HCT116 (cell line): Measurements from ENCODE around the gene FGG. TPM values are rescaled to one million over a fixed set of nuclear protein-coding genes. Genes with fewer than 3 reads are reported as not detected.

Experiments used
- ATAC-seq: fragments of 200-7000 bp; cut with Tn5 transposase; 2 replicates; pipeline ENCODE4 v1.9.1; 2020; ENCODE audit warnings: mild to moderate bottlenecking, moderate library complexity
- BruUV-seq: library from RNA; stranded (reverse); fragments of 400-500 nt; replicated peaks from 2 replicates; lab custom pipeline; 2021; lab: Mats Ljungman, UMichigan
- CTCF ChIA-PET: fragments of 300-600 bp; sonication (Branson Sonifier 250); formaldehyde crosslinking; loops from one replicate; lab custom pipeline; 2021; ENCODE audit warnings: antibody characterized with exemption; lab: Charles Lee
- POLR2A ChIA-PET: fragments of 300-600, 350-600 bp; sonication (Branson Sonifier 250); formaldehyde crosslinking; loops from one replicate; lab custom pipeline; 2021; ENCODE audit warnings: antibody characterized with exemption; lab: Charles Lee
- RAD21 ChIA-PET, 2 experiments: fragments of 300-600 bp; sonication (Branson Sonifier 250); formaldehyde crosslinking; loops; one replicate each; lab custom pipeline; 2023; ENCODE audit warnings: low total read pairs in 2 of 2; ENCODE audit not compliant: uncharacterized antibody in 2 of 2, unreplicated experiment in 2 of 2, low non-redundant PET in 1 of 2; lab: Charles Lee
- DNase-seq: peaks from one replicate; pipeline ENCODE4 v3.0.0-alpha.2; 2010; ENCODE audit warnings: low read depth, low spot score
- H2AFZ ChIP-seq: fragments of 200-600 bp; shearing (Covaris generic), sonication (generic); 2 replicates; pipeline ENCODE4 v1.6.1; 2017; ENCODE audit warnings: low read depth, mixed run types, mixed read lengths, antibody characterized with exemption, low read length; ENCODE audit not compliant: poor library complexity, severe bottlenecking
- H3K27ac ChIP-seq: 2 replicates; pipeline ENCODE4 v1.5.1; 2012; ENCODE audit warnings: low read depth, low read length
- H3K27me3 ChIP-seq: fragments of 200-600 bp; sonication (generic); 2 replicates; pipeline ENCODE4 v1.6.1; 2016; ENCODE audit warnings: mixed run types, low read length, mixed read lengths; ENCODE audit not compliant: insufficient read depth
- H3K36me3 ChIP-seq, 2 experiments: fragments of 200-500 bp in 1 of 2; fragments of 200-600 bp in 1 of 2; sonication (Bioruptor generic) in 1 of 2; sonication (generic) in 1 of 2; 2 replicates each; pipeline versions ENCODE4 v1.5.1 to v1.6.1; 2014 to 2016; ENCODE audit warnings: low read length in 2 of 2, inconsistent platforms in 1 of 2, mixed read lengths in 1 of 2, mixed run types in 1 of 2; ENCODE audit not compliant: insufficient read depth in 2 of 2, control insufficient read depth in 1 of 2
- H3K4me1 ChIP-seq, 2 experiments: fragments of 200-600 bp in 1 of 2; sonication (generic) in 1 of 2; 2 replicates each; pipeline versions ENCODE4 v1.5.1 to v1.6.1; 2012 to 2017; ENCODE audit warnings: low read length in 2 of 2, inconsistent platforms in 1 of 2, mild to moderate bottlenecking in 1 of 2, mixed read lengths in 1 of 2, mixed run types in 1 of 2, moderate library complexity in 1 of 2; ENCODE audit not compliant: insufficient read depth in 2 of 2, control insufficient read depth in 1 of 2
- H3K4me2 ChIP-seq: fragments of 200-600 bp; sonication (generic); 2 replicates; pipeline ENCODE4 v1.6.1; 2017; ENCODE audit warnings: mixed run types, low read length, mixed read lengths
- H3K4me3 ChIP-seq, 2 experiments: fragments of 200-600 bp in 1 of 2; sonication (generic) in 1 of 2; replicated peaks in 1 of 2; 2 replicates each; pipeline ENCODE4 v1.5.1; 2011 to 2016; ENCODE audit warnings: low read length in 2 of 2, control low read depth in 1 of 2, low read depth in 1 of 2, mild to moderate bottlenecking in 1 of 2, mixed read lengths in 1 of 2, mixed run types in 1 of 2
- H3K79me2 ChIP-seq: fragments of 200-600 bp; sonication (generic); 2 replicates; pipeline ENCODE4 v1.6.1; 2017; ENCODE audit warnings: mild to moderate bottlenecking, mixed run types, low read length, moderate library complexity, mixed read lengths; ENCODE audit not compliant: insufficient read depth
- H3K9ac ChIP-seq: fragments of 200-600 bp; sonication (generic); 2 replicates; pipeline ENCODE4 v1.6.1; 2016; ENCODE audit warnings: low read length, mixed read lengths
- H3K9me2 ChIP-seq: fragments of 200-600 bp; sonication (generic), shearing (Covaris generic); 2 replicates; pipeline ENCODE4 v1.6.1; 2017; ENCODE audit warnings: mixed run types, mild to moderate bottlenecking, moderate library complexity; ENCODE audit not compliant: insufficient read depth
- H3K9me3 ChIP-seq, 2 experiments: fragments of 200-500 bp in 1 of 2; fragments of 200-600 bp in 1 of 2; sonication (Bioruptor generic) in 1 of 2; sonication (generic) in 1 of 2; 2 replicates each; pipeline ENCODE4 v1.6.1; 2014 to 2017; ENCODE audit warnings: low read length in 2 of 2, mixed read lengths in 2 of 2, inconsistent platforms in 1 of 2, low read depth in 1 of 2, mild to moderate bottlenecking in 1 of 2, mixed run types in 1 of 2, moderate library complexity in 1 of 2; ENCODE audit not compliant: control insufficient read depth in 1 of 2, insufficient read depth in 1 of 2
- H4K20me1 ChIP-seq: fragments of 200-600 bp; sonication (generic), shearing (Covaris generic); 2 replicates; pipeline ENCODE4 v1.6.1; 2017; ENCODE audit warnings: mixed run types, mild to moderate bottlenecking, moderate library complexity; ENCODE audit not compliant: insufficient read depth
- ATF3 ChIP-seq: IDR thresholded peaks from 2 replicates; pipeline ENCODE4 v1.6.1; 2012
- CEBPB ChIP-seq: IDR thresholded peaks from 2 replicates; pipeline ENCODE4 v1.6.1; 2012; ENCODE audit warnings: low read depth
- ELF1 ChIP-seq: IDR thresholded peaks from 2 replicates; pipeline ENCODE4 v1.6.1; 2012; ENCODE audit warnings: low read depth, borderline replicate concordance
- EZH2 ChIP-seq: fragments of 200-600 bp; sonication (generic); IDR thresholded peaks from 2 replicates; pipeline ENCODE4 v1.6.1; 2017; ENCODE audit warnings: antibody characterized with exemption, mixed run types
- EZH2phosphoT487 ChIP-seq: fragments of 200-600 bp; IDR thresholded peaks from 2 replicates; pipeline ENCODE4 v1.6.1; 2018; ENCODE audit warnings: antibody characterized with exemption, borderline replicate concordance
- FOSL1 ChIP-seq: IDR thresholded peaks from 2 replicates; pipeline ENCODE4 v1.6.1; 2012; ENCODE audit warnings: low read depth
- JUND ChIP-seq: IDR thresholded peaks from 2 replicates; pipeline ENCODE4 v1.6.1; 2012
- MAX ChIP-seq: IDR thresholded peaks from 2 replicates; pipeline ENCODE4 v1.6.1; 2012
- RAD21 ChIP-seq: IDR thresholded peaks from 2 replicates; pipeline ENCODE4 v1.6.1; 2012; ENCODE audit warnings: low read depth, mild to moderate bottlenecking
- SIN3A ChIP-seq: IDR thresholded peaks from 2 replicates; pipeline ENCODE4 v1.6.1; 2012; ENCODE audit warnings: low read depth
- SRF ChIP-seq: IDR thresholded peaks from 2 replicates; pipeline ENCODE4 v1.6.1; 2012; ENCODE audit warnings: low read depth
- YY1 ChIP-seq: IDR thresholded peaks from 2 replicates; pipeline ENCODE4 v1.6.1; 2011; ENCODE audit warnings: low read length, low read depth, moderate library complexity, mild to moderate bottlenecking; ENCODE audit not compliant: insufficient replicate concordance; ENCODE audit errors: extremely low read depth
- ZFX ChIP-seq: fragments of 450-650 bp; IDR thresholded peaks from 2 replicates; pipeline ENCODE4 v1.6.1; 2017
- ZNF274 ChIP-seq: fragments of 200-500 bp; sonication (Bioruptor generic); IDR thresholded peaks from 2 replicates; pipeline ENCODE4 v1.6.1; 2014; ENCODE audit warnings: mild to moderate bottlenecking, low read depth, low read length, inconsistent platforms
- intact Hi-C: fragments of 100-400 bp; cut with micrococcal nuclease; formaldehyde crosslinking; loops from 2 replicates; pipeline ENCODE4 v1.10.0; 2022
- total RNA-seq: library from RNA; stranded (reverse); gene quantifications from one replicate; pipeline ENCODE4 v1.2.1, GENCODE V29; 2021; ENCODE audit not compliant: unreplicated experiment

The FGG gene
- total RNA-seq, 1 experiment from 2014 or later: 2.7 TPM

GRCh38 chr4:154611833-154612232 lies 623 bp downstream of the FGG start:
- no peak overlapping the region for H3K27ac ChIP-seq
- H3K9ac ChIP-seq: no peak overlapping the region
- H3K9me2 ChIP-seq: no peaks in the 10 kb centered on the region
- no peak for ATAC-seq
- H2AFZ ChIP-seq: no peak overlapping the region
- POLR2A ChIA-PET: no interaction called here
- H3K4me2 ChIP-seq: no peak overlapping the region
- CTCF ChIA-PET: interaction anchor here (1.2 kb wide), 1 partner anchor 53 kb away, joined by 4 read pairs; no protein-coding TSS in a partner anchor
- no peaks in the 10 kb centered on the region for H3K4me1 ChIP-seq
- H3K36me3 ChIP-seq: no peaks in the 10 kb centered on the region
- TF ChIP-seq RAD21 (no peak), ATF3 (no peak), SRF (no peak), ZFX (no peak), MAX (no peak), YY1 (no peak), EZH2phosphoT487 (no peak), EZH2 (no peak), FOSL1 (no peak), ELF1 (no peak), JUND (no peak), ZNF274 (no peak)
- H3K79me2 ChIP-seq: no peaks in the 10 kb centered on the region
- no peaks in the 10 kb centered on the region for H3K27me3 ChIP-seq
- no peaks in the 10 kb centered on the region for H3K9me3 ChIP-seq
- intact Hi-C loops: loop anchor here (10.0 kb wide), 1 partner anchor 837 kb away; no protein-coding TSS in a partner anchor
- RAD21 ChIA-PET: interaction anchor here in 1 of 2 experiments (0.5 kb wide), 1 partner anchor 67 kb away, joined by 3 read pairs; no protein-coding TSS in a partner anchor
- no TSS peak for BruUV-seq
- DNase-seq: no peak
- no peak overlapping the region for H3K4me3 ChIP-seq
- no peaks in the 10 kb centered on the region for H4K20me1 ChIP-seq

- Histone ChIP-seq H4K20me1 (no peaks in the 10 kb centered on the region), H3K9me2 (no peaks in the 10 kb centered on the region), H3K9me3 (no peaks in the 10 kb centered on the region), H3K4me3 (no peak overlapping the region)
- ChIA-PET CTCF (interaction anchor here (0.8 to 2.2 kb wide), 2 partner anchors 8 to 58 kb away, joined by 3 to 5 read pairs; no protein-coding TSS in a partner anchor), RAD21 (no interaction called here), POLR2A (no interaction called here)
- intact Hi-C loops: loop anchor here (10.0 kb wide), 1 partner anchor 836 kb away; no protein-coding TSS in a partner anchor
- TF ChIP-seq ATF3 (no peak), EZH2 (no peak), SIN3A (no peak), EZH2phosphoT487 (no peak), CEBPB (no peak)
- TF ChIP-seq, all 23 proteins: peak for 0
- Histone ChIP-seq H3K9ac (no peak overlapping the region), H2AFZ (no peak overlapping the region), H3K4me1 (no peaks in the 10 kb centered on the region), H3K27me3 (no peaks in the 10 kb centered on the region), H3K79me2 (no peaks in the 10 kb centered on the region), H3K36me3 (no peaks in the 10 kb centered on the region), H3K27ac (no peak overlapping the region), H3K4me2 (no peak overlapping the region)
- BruUV-seq: no TSS peak
- DNase-seq (no peak), ATAC-seq (no peak)
Observed at GRCh38 chr4:154610582-154610981, 1.9 kb downstream of the FGG start.
